HFFc6 (cell line): Measurements from ENCODE around the gene SERPINA3. TPM values are rescaled to one million over a fixed set of nuclear protein-coding genes. Genes with fewer than 3 reads are reported as not detected.

ENCODE experiments used
- DNase-seq: peaks from one replicate; pipeline ENCODE4 v3.0.0-alpha.2; 2018
- H3K27ac Mint-ChIP-seq: 2 replicates; pipeline ENCODE4 v1.8.0; 2020; ENCODE audit warnings: mild to moderate bottlenecking, mixed read lengths
- H3K27me3 Mint-ChIP-seq: 2 replicates; pipeline ENCODE4 v1.8.0; 2021; ENCODE audit warnings: mild to moderate bottlenecking, moderate library complexity, mixed read lengths; ENCODE audit not compliant: insufficient read depth
- H3K36me3 Mint-ChIP-seq: 2 replicates; pipeline ENCODE4 v1.8.0; 2021; ENCODE audit warnings: low read depth, mixed read lengths
- H3K4me1 Mint-ChIP-seq: 2 replicates; pipeline ENCODE4 v1.8.0; 2020; ENCODE audit warnings: low read depth, mixed read lengths
- H3K4me3 Mint-ChIP-seq: 2 replicates; pipeline ENCODE4 v1.8.0; 2020; ENCODE audit warnings: mild to moderate bottlenecking, moderate library complexity, mixed read lengths
- H3K9me3 Mint-ChIP-seq: 2 replicates; pipeline ENCODE4 v1.8.0; 2020; ENCODE audit warnings: mild to moderate bottlenecking, mixed read lengths
- CTCF ChIP-seq: fragments of 200-600 bp; sonication (generic); IDR thresholded peaks from 2 replicates; pipeline ENCODE4 v1.5.0; 2021; ENCODE audit warnings: antibody characterized with exemption, mild to moderate bottlenecking
- total RNA-seq, 6 experiments: library from RNA; stranded (reverse); fragmentation: NEBNext Ultra II Directional; extraction: Animal tissue kit (Norgen Biotek cat#: 25700); gene quantifications; 2 replicates in 1 of 6; 3 replicates in 5 of 6; pipeline ENCODE4 v1.2.3, GENCODE V29; 2021

Gene SERPINA3
- total RNA-seq, 6 experiments from 2014 or later, result not detected

- peaks cover 6% of the 10 kb centered on the region; the same call in 1 of the 2 replicates for H3K27me3 Mint-ChIP-seq
- no peak for TF ChIP-seq CTCF
- no peak for DNase-seq
- H3K4me1 Mint-ChIP-seq, result no peaks in the 10 kb centered on the region
- H3K27ac Mint-ChIP-seq, result no peak overlapping the region
- H3K36me3 Mint-ChIP-seq, result peaks cover 5% of the 10 kb centered on the region
- H3K9me3 Mint-ChIP-seq, result peaks cover 75% of the 10 kb centered on the region
- no peak overlapping the region for H3K4me3 Mint-ChIP-seq
Observed at GRCh38 chr14:94617988-94618822, 6.0 kb downstream of the SERPINA3 start.

- Mint-ChIP-seq H3K36me3 (peaks cover 5% of the 10 kb centered on the region), H3K9me3 (peaks cover 71% of the 10 kb centered on the region), H3K27me3 (peaks cover 6% of the 10 kb centered on the region; the same call in 1 of the 2 replicates), H3K4me3 (no peak overlapping the region), H3K27ac (no peak overlapping the region), H3K4me1 (no peaks in the 10 kb centered on the region)
- no peak for DNase-seq
- TF ChIP-seq CTCF, result no peak
Observed at GRCh38 chr14:94619297-94619696, 7.1 kb downstream of the SERPINA3 start.

GRCh38 chr14:94620597-94620996 lies 8.4 kb downstream of the SERPINA3 start:
- Mint-ChIP-seq H3K27me3 (peaks cover 4% of the 10 kb centered on the region; the same call in 1 of the 2 replicates), H3K4me3 (no peak overlapping the region), H3K36me3 (peaks cover 5% of the 10 kb centered on the region), H3K4me1 (no peaks in the 10 kb centered on the region), H3K9me3 (peaks cover 61% of the 10 kb centered on the region), H3K27ac (no peak overlapping the region)
- no peak for DNase-seq
- TF ChIP-seq CTCF, result no peak

- Mint-ChIP-seq H3K27ac (no peak overlapping the region), H3K36me3 (peaks cover 2% of the 10 kb centered on the region), H3K27me3 (peaks cover 2% of the 10 kb centered on the region; the same call in 1 of the 2 replicates), H3K4me1 (no peaks in the 10 kb centered on the region), H3K9me3 (peaks cover 57% of the 10 kb centered on the region), H3K4me3 (no peak overlapping the region)
- DNase-seq, result no peak
- TF ChIP-seq CTCF, result no peak
Observed at GRCh38 chr14:94621358-94622134, 9.4 kb downstream of the SERPINA3 start.

- no peak for TF ChIP-seq CTCF
Observed at GRCh38 chr14:94622653-94623421, 10.6 kb downstream of the SERPINA3 start.

More at GRCh38 chr14:94622653-94623421, 10.6 kb downstream of the SERPINA3 start:
- H3K27me3 Mint-ChIP-seq, result no peaks in the 10 kb centered on the region; the same call in 1 of the 2 replicates
- DNase-seq, result no peak
- no peak overlapping the region for H3K27ac Mint-ChIP-seq
- no peaks in the 10 kb centered on the region; the same call in 1 of the 2 replicates for H3K36me3 Mint-ChIP-seq
- no peaks in the 10 kb centered on the region for H3K4me1 Mint-ChIP-seq
- H3K9me3 Mint-ChIP-seq, result peaks cover 52% of the 10 kb centered on the region
- no peak overlapping the region for H3K4me3 Mint-ChIP-seq
